Prostate gland (tissue), 2 donors: ENCODE measurements around the gene SEMA6B. TPM values are rescaled to one million over a fixed set of nuclear protein-coding genes. Genes with fewer than 3 reads are reported as not detected.

ENCODE experiments used
- DNase-seq: peaks from one replicate; pipeline ENCODE4 v3.0.0-alpha.2; 2019; ENCODE audit warnings: low spot score
- H3K27ac ChIP-seq, 2 donors: fragments of 200-600 bp; sonication (generic); 2 replicates each; pipeline ENCODE4 v1.5.1; 2017 to 2019
- H3K27me3 ChIP-seq: fragments of 200-600 bp; sonication (generic); replicated peaks from 2 replicates; pipeline ENCODE4 v1.5.1; 2019; ENCODE audit not compliant: insufficient read depth
- H3K36me3 ChIP-seq, 2 donors: fragments of 200-600 bp; sonication (generic); 1 replicate in 1 of 2; 2 replicates in 1 of 2; pipeline versions ENCODE4 v1.5.1 to v1.8.1; 2017 to 2019
- H3K4me1 ChIP-seq: fragments of 200-600 bp; sonication (generic); replicated peaks from 2 replicates; pipeline ENCODE4 v1.5.1; 2019
- H3K4me3 ChIP-seq, 2 donors: fragments of 200-600 bp; sonication (generic); 2 replicates each; pipeline ENCODE4 v1.5.1; 2017 to 2019
- H3K9me3 ChIP-seq: fragments of 200-600 bp; sonication (generic); 2 replicates; pipeline ENCODE4 v1.5.1; 2017
- POLR2A ChIP-seq: fragments of 450-650 bp; IDR thresholded peaks from one replicate; pipeline ENCODE4 v1.6.1; 2016; ENCODE audit warnings: antibody characterized with exemption, mild to moderate bottlenecking
- POLR2AphosphoS5 ChIP-seq: sonication (generic); formaldehyde crosslinking; IDR thresholded peaks from one replicate; pipeline ENCODE4 v1.6.1; 2017; ENCODE audit warnings: antibody characterized with exemption
- WGBS: methylation state at CpG from one replicate; pipeline ENCODE4 v1.1.5; 2018; 5-methylcytosine and 5-hydroxymethylcytosine counted together
- intact Hi-C: fragments of 100-400 bp; cut with DNase I; formaldehyde crosslinking; loops from one replicate; pipeline ENCODE4 v1.14.2; 2022
- total RNA-seq, 2 donors: library from RNA; depleted of rRNA; stranded (reverse); fragments of >200 nt; gene quantifications; one replicate each; pipeline ENCODE4 v1.1.0, GENCODE V29; 2016
- TF ChIP-seq, protein P1 (sequence below), 4 experiments: fragments of 200-600 bp in 2 of 4; fragments of 450-650 bp in 2 of 4; sonication (generic) in 2 of 4; IDR thresholded peaks; 1 replicate in 3 of 4; 2 replicates in 1 of 4; pipeline ENCODE4 v1.5.1; 2016 to 2019; ENCODE audit warnings: antibody characterized with exemption in 4 of 4, mild to moderate bottlenecking in 2 of 4, moderate library complexity in 2 of 4

Gene SEMA6B
- total RNA-seq, 2 donors from 2014 or later: 4.3 to 7.8 TPM

DNA sequence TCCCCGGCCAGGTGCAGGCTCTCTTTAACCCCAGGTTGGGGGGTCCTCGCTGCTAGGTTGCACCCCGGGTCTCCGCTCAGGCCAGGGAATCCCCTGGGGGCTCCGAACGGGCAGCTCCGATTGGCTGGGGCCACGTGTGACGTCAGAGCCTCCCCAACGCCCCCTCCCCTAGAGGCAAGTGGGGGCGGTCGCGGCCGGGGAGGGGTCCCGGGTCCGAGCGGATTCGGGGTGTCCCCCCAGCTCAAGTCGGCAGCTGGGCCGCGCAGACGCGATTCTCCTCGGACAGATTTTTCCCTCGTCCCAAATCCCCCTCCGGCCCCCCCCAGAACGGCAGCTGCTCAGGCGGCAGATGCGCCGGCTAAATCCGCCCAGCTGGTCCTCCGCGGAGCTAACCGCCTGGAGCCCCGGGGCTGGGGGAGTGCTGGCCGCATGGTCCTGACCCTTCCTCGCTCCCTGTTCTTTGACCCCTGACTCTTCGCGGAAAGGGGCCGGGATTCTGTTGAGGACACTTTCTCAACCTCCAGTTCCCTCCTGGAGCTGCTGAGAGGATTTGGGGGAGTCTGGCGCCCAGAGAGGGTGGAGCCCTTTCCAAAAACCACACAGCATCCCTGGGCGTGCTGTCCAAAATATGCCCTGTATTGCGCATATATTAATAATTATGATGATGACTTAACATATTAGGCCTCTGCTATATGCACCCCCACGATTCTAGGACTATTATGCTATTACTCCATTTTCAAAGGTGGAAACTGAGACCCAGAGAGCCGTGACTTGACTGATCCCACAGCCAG, 25.4 kb upstream of the SEMA6B start:
- H3K9me3 ChIP-seq: no peaks in the 10 kb centered on the region
- peaks cover 6% of the 10 kb centered on the region for H3K4me1 ChIP-seq
- H3K4me3 ChIP-seq: peak overlapping the region; percentile 27 to 32
- DNase-seq: no peak
- WGBS: 9% methylated on average over 41 of the region's 45 CpGs
- intact Hi-C loops: no loop called here
- TF ChIP-seq POLR2AphosphoS5 (no peak), POLR2A (no peak)
- TF ChIP-seq, protein P1, sequence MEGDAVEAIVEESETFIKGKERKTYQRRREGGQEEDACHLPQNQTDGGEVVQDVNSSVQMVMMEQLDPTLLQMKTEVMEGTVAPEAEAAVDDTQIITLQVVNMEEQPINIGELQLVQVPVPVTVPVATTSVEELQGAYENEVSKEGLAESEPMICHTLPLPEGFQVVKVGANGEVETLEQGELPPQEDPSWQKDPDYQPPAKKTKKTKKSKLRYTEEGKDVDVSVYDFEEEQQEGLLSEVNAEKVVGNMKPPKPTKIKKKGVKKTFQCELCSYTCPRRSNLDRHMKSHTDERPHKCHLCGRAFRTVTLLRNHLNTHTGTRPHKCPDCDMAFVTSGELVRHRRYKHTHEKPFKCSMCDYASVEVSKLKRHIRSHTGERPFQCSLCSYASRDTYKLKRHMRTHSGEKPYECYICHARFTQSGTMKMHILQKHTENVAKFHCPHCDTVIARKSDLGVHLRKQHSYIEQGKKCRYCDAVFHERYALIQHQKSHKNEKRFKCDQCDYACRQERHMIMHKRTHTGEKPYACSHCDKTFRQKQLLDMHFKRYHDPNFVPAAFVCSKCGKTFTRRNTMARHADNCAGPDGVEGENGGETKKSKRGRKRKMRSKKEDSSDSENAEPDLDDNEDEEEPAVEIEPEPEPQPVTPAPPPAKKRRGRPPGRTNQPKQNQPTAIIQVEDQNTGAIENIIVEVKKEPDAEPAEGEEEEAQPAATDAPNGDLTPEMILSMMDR (IDR thresholded peaks at IDR 0.05): no peak
- H3K36me3 ChIP-seq: no peaks in the 10 kb centered on the region
- H3K27me3 ChIP-seq: peaks cover 17% of the 10 kb centered on the region
- H3K27ac ChIP-seq: no peak overlapping the region

DNA sequence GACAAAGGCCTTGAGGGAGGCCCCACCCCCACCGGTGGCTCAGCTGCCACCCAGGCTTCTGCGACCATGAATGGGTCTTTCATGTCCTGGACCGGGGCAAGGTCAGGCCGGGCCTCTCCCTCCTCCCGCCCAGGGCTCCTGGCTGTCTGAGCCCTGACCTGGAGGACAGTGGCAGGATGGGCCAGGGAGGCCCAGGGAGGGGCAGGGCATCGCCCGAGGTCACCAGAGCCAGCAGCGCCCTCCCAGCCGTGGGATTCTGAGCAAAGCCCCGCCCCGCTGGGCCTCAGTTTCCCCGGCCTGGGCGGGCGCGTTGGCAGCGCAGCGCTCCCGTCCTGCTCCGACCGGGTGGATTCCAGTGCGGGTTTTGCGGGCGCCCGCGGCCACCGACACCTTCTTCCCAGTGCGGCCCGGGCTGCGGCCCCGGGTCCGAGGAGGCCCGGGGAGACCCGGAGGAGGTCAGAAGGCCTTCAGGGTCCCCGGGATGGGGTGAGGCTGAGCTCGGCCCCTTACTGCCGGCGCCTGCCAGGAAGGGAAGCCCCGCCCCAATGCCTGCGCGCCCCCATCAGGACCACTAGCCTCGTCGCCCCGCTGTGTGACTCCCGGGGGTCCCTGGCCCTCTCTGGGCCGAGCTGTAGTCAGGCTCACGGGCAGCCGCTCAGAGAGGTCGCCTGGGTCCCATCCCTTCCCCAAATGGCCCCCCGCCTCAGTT, 24.6 kb upstream of the SEMA6B start:
- no peak for DNase-seq
- peaks cover 17% of the 10 kb centered on the region for H3K27me3 ChIP-seq
- peaks cover 6% of the 10 kb centered on the region for H3K4me1 ChIP-seq
- intact Hi-C loops: no loop called here
- no peak overlapping the region for H3K27ac ChIP-seq
- no peak for TF ChIP-seq POLR2AphosphoS5
- no peak for TF ChIP-seq POLR2A
- TF ChIP-seq, protein P1 (IDR thresholded peaks at IDR 0.05): no peak
- H3K9me3 ChIP-seq: no peaks in the 10 kb centered on the region
- H3K36me3 ChIP-seq: no peaks in the 10 kb centered on the region
- 1% methylated on average over 36 of the region's 49 CpGs for WGBS
- peak overlapping the region; percentile 27 to 32 for H3K4me3 ChIP-seq

DNA sequence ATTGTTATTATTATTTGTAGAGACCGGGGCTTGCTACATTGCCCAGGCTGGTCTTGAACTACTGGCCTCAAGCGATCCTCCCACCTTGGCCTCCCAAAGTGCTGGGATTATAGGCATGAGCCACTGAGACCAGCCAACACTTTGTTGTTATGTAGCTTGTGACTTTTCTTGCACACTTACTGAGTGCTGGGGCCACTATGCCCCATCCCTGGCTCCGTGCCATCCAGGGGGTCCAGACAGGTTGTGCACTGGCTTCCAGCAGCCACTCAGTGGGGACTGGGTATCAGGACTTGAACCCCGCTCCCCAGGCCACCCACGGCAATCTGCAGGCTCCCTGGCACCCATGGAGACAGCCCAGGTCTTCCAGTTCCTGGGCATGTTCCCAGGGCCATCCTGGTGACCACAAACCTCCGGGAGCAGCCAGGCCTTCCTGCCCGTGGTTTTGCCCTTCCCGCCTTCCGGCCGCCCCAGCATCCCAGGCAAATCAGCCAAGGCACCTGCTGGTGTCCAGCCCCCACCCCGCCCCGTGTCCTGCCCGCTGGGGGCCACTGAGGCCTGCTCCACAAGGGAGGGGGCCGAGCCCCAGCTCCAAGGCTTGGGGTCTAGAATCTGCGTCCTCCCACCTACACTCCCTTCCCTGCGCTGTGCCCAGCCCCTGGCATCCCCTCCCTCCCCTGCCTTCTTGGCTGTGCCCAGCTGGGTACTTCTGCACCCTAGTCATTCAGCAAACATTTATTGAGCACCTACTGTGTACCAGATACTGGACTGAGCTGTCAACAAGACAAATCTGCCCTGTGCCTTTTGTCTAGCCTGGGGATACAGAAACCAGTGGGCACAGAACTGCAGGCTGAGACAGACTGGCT, 23.7 kb upstream of the SEMA6B start:
- H3K4me3 ChIP-seq: no peak overlapping the region
- peaks cover 17% of the 10 kb centered on the region for H3K27me3 ChIP-seq
- no peak for TF ChIP-seq POLR2AphosphoS5
- TF ChIP-seq POLR2A: no peak
- TF ChIP-seq, protein P1 (IDR thresholded peaks at IDR 0.05): no peak
- no peaks in the 10 kb centered on the region for H3K36me3 ChIP-seq
- 65% methylated on average over 15 of the region's 16 CpGs for WGBS
- intact Hi-C loops: no loop called here
- no peak overlapping the region for H3K27ac ChIP-seq
- no peak for DNase-seq
- no peaks in the 10 kb centered on the region for H3K9me3 ChIP-seq
- peaks cover 6% of the 10 kb centered on the region for H3K4me1 ChIP-seq

DNA sequence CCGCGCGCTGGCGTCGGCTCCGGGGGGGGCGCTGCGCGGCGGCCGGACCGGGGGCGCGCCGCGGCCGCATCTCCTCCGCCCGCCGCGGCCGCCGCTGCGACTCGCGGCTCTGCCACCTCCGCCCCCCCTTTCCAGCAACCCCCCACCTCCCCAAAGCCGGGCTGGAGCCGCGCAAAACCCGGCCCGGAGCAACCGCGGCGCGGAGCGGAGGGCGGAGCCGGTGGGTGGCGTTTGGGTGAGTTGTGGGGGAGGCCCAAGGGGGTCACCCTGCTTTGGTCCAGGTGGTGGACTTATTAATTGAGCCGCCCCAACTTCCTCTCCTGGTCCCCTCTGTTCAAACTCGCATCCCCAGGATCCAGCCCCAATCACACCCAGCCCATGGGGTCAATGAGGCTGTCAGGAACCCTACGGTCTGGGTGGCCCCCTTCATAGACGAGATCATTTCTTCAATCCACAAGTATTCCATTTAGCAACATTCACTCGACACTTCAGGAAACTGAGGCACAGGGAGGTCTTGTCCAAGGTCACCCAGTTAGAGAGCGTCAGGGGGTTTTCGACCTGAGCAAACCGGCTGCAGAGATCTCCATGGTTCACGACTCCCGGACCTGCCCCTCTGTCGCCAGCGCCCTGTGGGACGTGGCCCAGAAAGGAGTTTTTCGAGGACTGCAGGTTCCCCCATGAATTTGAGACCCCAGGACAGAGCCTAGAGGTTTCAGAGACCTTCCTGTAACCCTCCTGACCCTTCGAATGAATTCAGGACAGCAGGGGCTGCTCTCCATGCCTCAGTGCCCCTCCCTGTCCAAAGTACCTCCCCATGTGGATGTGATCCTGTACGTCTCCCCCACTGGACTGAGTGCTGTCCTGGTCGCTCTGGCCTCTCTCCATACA, 22.4 kb upstream of the SEMA6B start:
- Histone ChIP-seq H3K27me3 (peaks cover 17% of the 10 kb centered on the region), H3K27ac (no peak overlapping the region), H3K36me3 (no peaks in the 10 kb centered on the region), H3K4me3 (peak overlapping the region; percentile 9 to 25), H3K4me1 (peaks cover 6% of the 10 kb centered on the region), H3K9me3 (no peaks in the 10 kb centered on the region)
- no peak for DNase-seq
- TF ChIP-seq POLR2AphosphoS5 (no peak), POLR2A (no peak)
- TF ChIP-seq, protein P1 (IDR thresholded peaks at IDR 0.05): no peak
- WGBS: 31% methylated on average over 22 of the region's 57 CpGs
- intact Hi-C loops: no loop called here
